ENCODE data around the gene HOXB1. TPM values are rescaled to one million over a fixed set of nuclear protein-coding genes. Genes with fewer than 3 reads are reported as not detected.
A peak's percentile ranks its signal among the peaks of the same experiment; 100 is the strongest.

Gene HOXB1
- total and polyA plus RNA-seq, 2 of the 13 experiments (the other 11 are each of a cell fraction or from before 2014, with no cell fraction given): not detected

DNA sequence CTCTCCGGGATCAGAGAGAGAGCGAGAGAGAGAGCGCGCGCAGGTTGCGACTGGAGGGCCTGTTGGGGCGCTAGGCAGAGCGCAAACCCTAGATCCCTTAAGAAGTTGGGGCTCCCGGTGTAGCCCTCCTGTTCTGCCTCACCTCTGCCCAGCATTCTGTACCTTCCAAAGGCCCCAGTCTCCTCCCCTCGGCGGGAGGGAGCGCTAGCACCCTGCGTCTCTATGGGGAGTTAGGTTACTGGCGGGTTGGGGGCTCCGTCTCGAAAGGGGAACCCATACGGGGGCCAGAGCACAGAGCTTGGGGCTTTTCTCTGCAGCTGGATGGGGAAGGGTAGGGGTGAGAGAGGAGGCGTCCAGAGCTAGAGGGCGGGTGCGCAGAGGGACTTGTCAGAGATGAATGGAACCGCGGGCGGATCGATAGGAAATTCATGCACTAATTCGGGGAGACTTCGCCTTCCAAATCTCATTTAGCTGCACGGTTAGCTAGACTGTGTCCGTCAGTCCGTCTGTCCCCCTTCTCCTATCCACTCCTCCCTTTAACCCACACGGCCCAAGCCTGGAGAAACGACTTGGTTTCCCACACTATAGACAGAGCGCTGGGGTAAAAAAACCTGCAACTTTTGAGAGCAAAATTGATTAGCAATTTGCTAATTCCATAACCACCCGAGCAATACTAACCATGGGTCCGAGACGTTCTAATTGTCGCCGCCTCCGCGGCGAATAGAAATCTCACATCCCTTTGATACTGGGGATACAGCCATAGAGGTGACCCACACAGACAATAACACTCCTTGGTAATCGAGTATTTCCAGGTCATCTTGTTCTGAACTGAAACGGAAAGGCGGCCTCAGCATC lies 48.0 kb upstream of the HOXB1 start:
- ChIA-PET POLR2A (no interaction called here), CTCF (ENCODE audit: low intra/inter-chr PET ratio, low total read pairs) (no interaction called here)
- BruUV-seq (replicated peaks): no TSS peak
- in situ Hi-C loops (cut with HindIII; ENCODE audit: extremely low pct_ligation_motif_present, low pct_unique_long_range_greater_than_20kb) (no loop called here), intact Hi-C loops (cut with micrococcal nuclease; ENCODE audit: unreplicated experiment) (no loop called here)
- no peak for FAIRE-seq
- Histone ChIP-seq H3K27ac (ENCODE audit: extremely low read length, insufficient read depth, low read length) (no peak overlapping the region), H3K9ac (ENCODE audit: insufficient read depth, low read depth, low read length) (no peak overlapping the region), H3K4me3 (replicated peaks in 1 of 3; ENCODE audit: insufficient read depth in 1 of 3, low read depth in 2 of 3, low read length in 3 of 3) (no peak overlapping the region), H3K4me1 (ENCODE audit: insufficient read depth, low read length) (no peaks in the 10 kb centered on the region), H3K79me2 (ENCODE audit: insufficient read depth, low read length) (no peaks in the 10 kb centered on the region), H4K20me1 (ENCODE audit: insufficient read depth, low read length) (no peaks in the 10 kb centered on the region; the same call in 1 of the 2 replicates), H2AFZ (ENCODE audit: low read length) (no peak overlapping the region), H3K36me3 (replicated peaks in 1 of 2; ENCODE audit: control insufficient read depth in 1 of 2, insufficient read depth in 2 of 2, low read length in 2 of 2) (no peaks in the 10 kb centered on the region), H3K4me2 (ENCODE audit: low read depth, low read length) (no peak overlapping the region), H3K9me3 (ENCODE audit: low read length) (no peaks in the 10 kb centered on the region), H3K27me3 (ENCODE audit: control insufficient read depth in 1 of 2, insufficient read depth in 2 of 2, low read length in 2 of 2) (peaks cover 31 to 89% of the 10 kb centered on the region in 2 experiments)
- no peak for DNase-seq (ENCODE audit: low spot score)
- 30% methylated on average over 41 of the region's 43 CpGs for WGBS (ENCODE audit: low lambda C conversion rate)
- ATAC-seq: no peak
- TF ChIP-seq EZH2 (conservative IDR thresholded peaks at IDR 0.05; ENCODE audit: low read depth, low read length) (peak; percentile 94), ETV6 (CRISPR knock-in tag; conservative IDR thresholded peaks at IDR 0.05) (no peak), ZFP36 (IDR thresholded peaks at IDR 0.05; ENCODE audit: borderline replicate concordance, low read depth, low read length, partially characterized antibody) (peak; percentile 25), ZNF510 (CRISPR knock-in tag; IDR thresholded peaks at IDR 0.05; ENCODE audit: low read depth) (no peak), NR1H2 (CRISPR knock-in tag; IDR thresholded peaks at IDR 0.05; ENCODE audit: borderline replicate concordance, low read depth) (no peak)

- ChIA-PET CTCF (ENCODE audit: low intra/inter-chr PET ratio, low total read pairs) (no interaction called here), POLR2A (no interaction called here)
- BruUV-seq (replicated peaks): no TSS peak
- Histone ChIP-seq H3K4me2 (ENCODE audit: low read depth, low read length) (no peak within 1 kb of the TSS), H4K20me1 (ENCODE audit: insufficient read depth, low read length) (no peaks in the 10 kb centered on the region; the same call in 1 of the 2 replicates), H3K27ac (ENCODE audit: extremely low read length, insufficient read depth, low read length) (no peak within 1 kb of the TSS), H3K9ac (ENCODE audit: insufficient read depth, low read depth, low read length) (no peak within 1 kb of the TSS), H2AFZ (ENCODE audit: low read length) (no peak within 1 kb of the TSS), H3K4me1 (ENCODE audit: insufficient read depth, low read length) (no peaks in the 10 kb centered on the region), H3K9me3 (ENCODE audit: low read length) (no peaks in the 10 kb centered on the region), H3K79me2 (ENCODE audit: insufficient read depth, low read length) (no peaks in the 10 kb centered on the region), H3K4me3 (replicated peaks in 1 of 3; ENCODE audit: insufficient read depth in 1 of 3, low read depth in 2 of 3, low read length in 3 of 3) (no peak within 1 kb of the TSS), H3K36me3 (replicated peaks in 1 of 2; ENCODE audit: control insufficient read depth in 1 of 2, insufficient read depth in 2 of 2, low read length in 2 of 2) (no peaks in the 10 kb centered on the region), H3K27me3 (ENCODE audit: control insufficient read depth in 1 of 2, insufficient read depth in 2 of 2, low read length in 2 of 2) (peaks cover 34 to 89% of the 10 kb centered on the region in 2 experiments)
- FAIRE-seq (no peak), DNase-seq (ENCODE audit: low spot score) (no peak), ATAC-seq (no peak)
- WGBS (ENCODE audit: low lambda C conversion rate): 49% methylated on average over 46 of the region's 58 CpGs
- TF ChIP-seq PRMT3 (CRISPR knock-in tag; IDR thresholded peaks at IDR 0.05; ENCODE audit: borderline replicate concordance, low read depth): no peak
- TF ChIP-seq, protein P1, sequence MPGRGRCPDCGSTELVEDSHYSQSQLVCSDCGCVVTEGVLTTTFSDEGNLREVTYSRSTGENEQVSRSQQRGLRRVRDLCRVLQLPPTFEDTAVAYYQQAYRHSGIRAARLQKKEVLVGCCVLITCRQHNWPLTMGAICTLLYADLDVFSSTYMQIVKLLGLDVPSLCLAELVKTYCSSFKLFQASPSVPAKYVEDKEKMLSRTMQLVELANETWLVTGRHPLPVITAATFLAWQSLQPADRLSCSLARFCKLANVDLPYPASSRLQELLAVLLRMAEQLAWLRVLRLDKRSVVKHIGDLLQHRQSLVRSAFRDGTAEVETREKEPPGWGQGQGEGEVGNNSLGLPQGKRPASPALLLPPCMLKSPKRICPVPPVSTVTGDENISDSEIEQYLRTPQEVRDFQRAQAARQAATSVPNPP (CRISPR knock-in tag; IDR thresholded peaks at IDR 0.05): no peak
- no peak for TF ChIP-seq LRRFIP1 (CRISPR knock-in tag; conservative IDR thresholded peaks at IDR 0.05)
- TF ChIP-seq ZNF513 (CRISPR knock-in tag; conservative IDR thresholded peaks at IDR 0.05): no peak
- in situ Hi-C loops (cut with HindIII; ENCODE audit: extremely low pct_ligation_motif_present, low pct_unique_long_range_greater_than_20kb) (no loop called here), intact Hi-C loops (cut with micrococcal nuclease; ENCODE audit: unreplicated experiment) (no loop called here)
These were observed 47.3 kb upstream of the HOXB1 start, which contains the start of gene HOXB4 for GRCh38 chr17:48577946-48578615. Gene HOXB4, minus strand, starts transcription at chr17:48578350. Its CDS starts 31 bp downstream, at chr17:48578319.
